GOT3 (cell line): Measurements from ENCODE around the gene ZNF497.

Experiments
- DNase-seq: peaks from one replicate; lab custom pipeline; 2025; ENCODE audit warnings: mixed read lengths; lab: John Stamatoyannopoulos, UW

The ZNF497 gene

GRCh38 chr19:58367698-58368454 is 5.3 kb upstream of the ZNF497 start:
- DNase-seq, result no peak

- DNase-seq, result no peak
Measured at GRCh38 chr19:58366585-58367430, 4.3 kb upstream of the ZNF497 start.

DNA sequence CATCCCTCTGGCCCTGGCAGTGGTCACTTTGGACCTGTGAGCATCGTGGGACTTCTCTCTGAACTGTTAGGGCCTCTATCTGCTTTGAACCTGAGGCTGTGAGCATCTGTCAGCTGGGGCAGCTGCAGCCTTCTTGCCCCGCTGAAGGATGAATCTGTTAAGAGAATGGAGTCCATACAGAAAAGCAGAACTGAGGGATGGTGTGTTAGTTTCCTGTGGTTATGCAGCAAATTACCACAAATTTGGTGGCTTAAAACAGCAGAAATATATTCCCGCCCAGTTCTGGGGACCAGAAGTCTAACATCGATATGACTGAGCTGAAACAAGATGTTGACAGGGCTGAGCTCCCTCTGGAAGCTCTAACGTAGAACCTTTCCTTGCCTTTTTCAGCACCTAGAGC is 1.6 kb upstream of the ZNF497 start:
- no peak for DNase-seq

GRCh38 chr19:58361900-58362271 is 665 bp downstream of the ZNF497 start:
- DNase-seq, result no peak

DNA sequence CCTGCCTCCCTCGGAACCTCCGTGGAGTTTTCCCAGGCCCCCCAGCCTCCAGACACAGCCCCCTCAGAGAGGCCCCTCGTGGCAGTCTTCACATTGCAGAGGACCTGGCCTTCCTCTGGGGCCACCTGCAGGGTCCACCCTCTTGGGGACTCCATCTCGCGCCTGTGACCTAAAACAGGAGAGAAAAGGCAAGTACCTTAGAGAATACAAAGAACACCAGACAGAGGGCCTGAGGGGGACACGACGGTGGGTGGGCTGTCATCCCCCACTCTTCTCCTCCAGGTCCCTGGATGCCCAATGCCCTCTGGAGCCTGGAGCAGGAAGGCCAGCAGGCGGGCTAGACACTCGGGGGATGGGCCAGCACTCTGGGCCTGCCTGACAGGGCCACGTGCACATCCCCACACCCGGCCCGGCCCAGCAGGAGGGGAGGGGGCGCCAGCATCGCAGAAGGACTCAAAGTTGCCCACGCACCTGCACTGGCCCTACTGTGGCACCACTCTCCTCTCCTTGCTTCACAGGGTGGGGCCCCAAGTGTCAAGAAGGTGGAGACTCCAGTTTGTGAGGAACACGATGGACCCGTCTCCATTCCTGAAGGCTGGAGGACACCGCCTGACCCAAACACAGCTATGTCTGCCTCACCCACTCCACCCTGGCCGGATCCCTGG is 4.9 kb downstream of the ZNF497 start:
- no peak for DNase-seq

GRCh38 chr19:58356766-58357480 is 5.6 kb downstream of the ZNF497 start:
- no peak for DNase-seq

DNA sequence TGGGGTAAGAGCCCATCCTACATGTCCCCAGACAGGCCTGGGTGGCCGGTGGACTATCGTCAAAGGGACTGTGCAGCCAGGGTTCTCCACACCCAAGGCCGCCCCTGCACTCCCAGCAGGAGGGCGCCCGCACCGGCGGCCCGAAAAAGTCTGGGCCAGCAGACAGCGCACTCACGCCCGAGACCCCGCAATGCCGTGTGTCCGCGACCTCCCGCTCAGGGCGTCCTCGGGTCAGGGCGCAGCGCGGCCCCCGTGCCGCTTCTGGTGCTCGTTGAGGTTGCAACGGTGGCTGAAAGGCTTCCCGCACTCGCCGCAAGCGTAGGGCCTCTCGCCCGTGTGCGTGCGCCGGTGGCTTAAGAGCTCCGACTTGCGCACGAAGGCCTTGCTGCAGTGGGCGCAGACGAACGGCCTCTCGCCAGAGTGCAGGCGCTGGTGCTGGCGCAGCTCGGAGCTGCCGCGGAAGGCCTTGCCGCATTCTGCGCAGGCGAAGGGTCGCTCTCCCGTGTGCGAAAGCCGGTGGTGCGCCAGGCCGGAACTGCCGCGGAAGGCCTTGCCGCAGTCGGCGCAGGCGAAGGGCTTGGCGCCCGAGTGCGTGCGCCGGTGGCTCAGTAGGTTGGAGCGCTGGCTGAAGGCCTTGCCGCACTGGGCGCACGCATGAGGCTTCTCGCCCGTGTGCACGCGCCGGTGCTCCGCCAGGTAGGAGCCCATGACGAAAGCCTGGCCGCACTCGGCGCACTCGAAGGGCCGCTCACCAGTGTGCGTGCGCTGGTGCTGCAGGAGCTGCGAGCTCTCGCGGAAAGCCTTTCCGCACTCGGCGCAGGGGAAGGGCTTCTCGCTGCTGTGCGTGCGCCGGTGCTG is 6.4 kb downstream of the ZNF497 start:
- no peak for DNase-seq

- DNase-seq, result no peak
Measured at GRCh38 chr19:58355215-58355796, 7.2 kb downstream of the ZNF497 start.

DNA sequence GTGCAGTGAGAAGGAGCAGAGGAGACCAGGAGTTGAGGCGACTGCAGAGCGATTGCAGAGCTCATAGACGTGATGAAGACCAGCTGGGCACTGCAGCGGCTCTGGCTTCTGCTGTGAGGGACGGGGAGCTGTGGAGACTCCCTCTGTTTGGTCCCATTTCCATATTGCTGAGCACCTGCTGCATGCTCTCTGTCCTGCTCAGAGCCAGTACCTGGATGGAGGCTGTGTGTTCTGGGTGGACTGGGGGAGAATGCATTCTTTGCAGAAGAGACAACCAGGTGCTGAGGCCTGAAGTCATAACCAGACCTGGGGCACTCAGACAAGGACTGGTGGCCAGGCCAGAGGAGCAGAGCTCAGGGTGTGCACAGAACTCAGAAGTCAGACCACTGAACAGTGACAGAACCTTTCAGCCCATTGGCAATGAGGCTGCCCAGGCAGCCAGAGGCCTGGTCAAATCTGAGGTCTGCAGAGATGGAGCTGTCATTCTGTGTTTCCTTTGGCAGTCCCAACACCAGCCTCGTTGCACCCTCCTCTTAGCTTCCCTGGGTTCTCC is 8.0 kb downstream of the ZNF497 start:
- DNase-seq, result no peak

DNA sequence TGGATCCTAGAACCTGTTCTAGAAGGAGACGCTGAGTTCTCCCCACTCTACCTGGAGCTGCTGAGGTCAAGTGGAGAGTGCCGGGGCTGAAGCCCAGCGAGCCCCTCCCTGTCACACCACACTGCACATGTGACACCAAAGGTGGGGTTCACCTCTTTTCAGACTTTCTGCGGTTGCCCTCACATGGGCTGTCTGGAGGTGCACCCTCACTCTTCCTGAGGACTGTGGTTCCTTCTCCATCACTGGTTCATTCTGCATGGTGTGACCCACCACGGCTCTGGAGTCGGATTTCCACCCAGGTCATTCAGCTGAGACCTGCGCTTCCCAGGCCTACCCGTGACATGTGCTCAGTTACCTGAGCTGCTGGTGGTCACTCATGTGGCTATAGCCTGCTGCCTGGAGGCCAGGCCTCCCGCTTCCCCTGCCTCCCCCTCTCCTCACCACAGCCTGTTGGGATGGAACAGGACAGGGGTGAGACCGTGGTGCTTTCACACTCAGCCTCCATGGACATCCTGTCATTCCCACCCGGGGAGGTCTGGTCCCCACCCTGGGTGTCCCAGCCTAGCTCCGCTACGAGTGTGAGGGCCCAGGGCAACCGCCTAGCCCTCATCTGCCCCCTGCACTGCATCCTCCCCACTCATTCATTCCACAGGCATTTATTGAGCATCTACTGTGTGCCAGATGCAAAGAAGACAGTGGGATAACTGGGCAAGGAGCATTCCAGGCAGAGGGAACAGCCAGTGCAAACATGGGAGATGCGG is 8.7 kb downstream of the ZNF497 start:
- no peak for DNase-seq

DNA sequence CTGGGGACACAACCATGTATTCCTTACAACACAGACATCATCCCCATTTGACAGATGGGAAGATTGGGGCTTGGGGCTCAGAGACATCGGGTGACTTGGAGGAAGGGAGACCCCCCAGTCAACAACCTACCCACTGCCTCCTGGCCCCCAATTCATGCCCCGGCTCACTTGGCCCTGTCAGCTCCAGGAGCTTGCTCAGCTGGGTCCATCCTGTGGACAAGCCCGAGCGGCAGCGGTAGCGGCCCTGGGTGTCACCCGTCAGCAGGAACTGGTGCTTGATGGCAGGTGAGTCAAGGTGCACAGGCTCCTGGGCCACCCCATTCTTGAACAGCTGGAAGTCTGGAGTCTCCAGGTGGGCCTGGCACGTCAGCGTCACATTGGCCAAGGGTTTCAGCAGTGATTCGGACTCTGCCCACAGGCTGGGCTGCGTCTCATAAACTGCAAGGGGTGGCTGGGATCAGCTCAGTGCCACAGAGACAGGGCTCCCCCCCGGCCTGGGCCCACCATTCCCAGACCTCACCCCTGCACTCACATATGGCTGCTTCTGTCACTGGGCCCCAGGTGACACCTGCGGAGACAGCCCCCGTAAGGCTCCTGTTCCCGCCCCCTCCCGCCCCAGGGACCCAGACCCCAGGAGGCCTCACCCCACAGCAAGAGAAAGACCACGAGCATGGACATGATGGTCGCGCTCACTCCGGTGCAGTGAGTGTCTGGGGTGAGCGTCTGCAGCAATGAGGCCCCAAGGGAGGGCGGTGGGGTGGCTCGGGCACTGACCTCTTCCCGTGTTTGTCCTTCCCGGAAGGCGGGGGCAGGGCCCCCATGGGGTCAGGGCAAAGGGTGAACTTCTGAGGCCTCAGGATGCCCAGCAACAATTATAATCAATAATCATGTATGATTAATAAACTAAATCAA is 9.5 kb downstream of the ZNF497 start, which contains the start of gene A1BG:
Gene A1BG, minus strand, starts transcription at position 733 of the 912 bp plus-strand sequence. Its CDS starts 55 bp downstream, at position 678.
- DNase-seq, result no peak

GRCh38 chr19:58351990-58352755 is 10.4 kb downstream of the ZNF497 start:
- no peak for DNase-seq

DNA sequence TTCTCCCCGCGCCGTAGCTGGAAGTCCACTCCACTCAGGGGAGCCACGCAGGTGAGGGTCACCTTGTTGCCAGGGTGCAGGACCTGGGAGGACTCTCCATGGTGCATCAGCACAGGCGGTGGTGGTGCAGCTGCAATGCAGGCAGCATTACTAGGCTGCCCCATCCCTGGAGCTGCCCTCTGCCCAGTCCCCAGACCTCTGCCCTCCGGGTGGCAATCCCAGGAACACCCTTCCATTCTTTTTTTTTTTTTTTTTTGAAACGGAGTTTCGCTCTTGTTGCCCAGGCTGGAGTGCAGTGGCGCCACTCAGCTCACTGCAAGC is 11.0 kb downstream of the ZNF497 start:
- DNase-seq, result no peak

DNA sequence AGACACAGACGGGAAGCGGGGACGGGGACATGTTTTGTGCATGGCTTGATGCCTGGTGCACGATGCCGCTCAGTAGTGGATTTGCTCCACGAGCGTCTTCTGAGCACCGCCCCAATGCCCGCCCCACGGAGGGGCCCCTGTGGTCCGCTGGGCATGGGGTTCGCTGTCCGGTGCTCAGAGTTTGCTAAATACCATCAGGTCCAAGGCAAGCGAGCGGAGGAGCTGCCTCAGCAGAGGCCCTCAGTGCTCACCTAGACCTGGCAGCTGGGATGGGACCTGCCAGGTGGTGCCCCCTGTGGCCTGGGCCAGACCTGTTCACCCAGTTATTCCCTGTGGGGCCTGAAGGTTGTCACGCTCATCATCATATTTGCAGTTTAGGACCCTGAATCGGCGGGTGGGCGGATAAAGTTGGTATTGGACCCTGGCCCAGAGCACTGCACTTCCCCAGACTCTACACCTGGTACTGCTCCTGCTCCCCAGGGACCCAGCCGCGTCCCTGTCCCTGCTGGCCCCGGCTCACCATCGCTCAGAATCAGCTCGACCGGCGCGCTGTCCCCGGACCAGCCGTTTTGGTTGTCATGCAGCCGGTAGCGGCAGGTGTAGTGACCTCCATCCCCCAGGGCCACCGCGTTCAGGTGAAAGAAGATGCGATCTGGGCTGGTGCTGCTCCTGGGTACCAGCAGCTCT is 11.5 kb downstream of the ZNF497 start:
- DNase-seq, result no peak

- DNase-seq, result no peak
Measured at GRCh38 chr19:58350001-58350861, 12.3 kb downstream of the ZNF497 start.

GRCh38 chr19:58349590-58349989 is 13.0 kb downstream of the ZNF497 start:
- DNase-seq, result no peak
